ENCODE results near the gene NUBP2. TPM values are rescaled to one million over a fixed set of nuclear protein-coding genes. Genes with fewer than 3 reads are reported as not detected.

Gene NUBP2
- total RNA-seq, 6 donors from 2014 or later: 53.2 to 85.6 (median 60.5) TPM

- no peaks in the 10 kb centered on the region for H3K9me3 ChIP-seq
- H3K4me3 ChIP-seq: no peak overlapping the region
- peak in 1 of 2 donors; percentile 78 for DNase-seq
- 85 to 95% methylated on average over 12 to 14 of the region's 24 CpGs for WGBS, 2 donors
- H3K36me3 ChIP-seq: peaks cover 27 to 90% (median 83%) of the 10 kb centered on the region in 4 donors
- TF ChIP-seq POLR2AphosphoS5 (IDR thresholded peaks at IDR 0.05) (no peak), POLR2A (IDR thresholded peaks at IDR 0.05) (no peak), CTCF (IDR thresholded peaks at IDR 0.05) (no peak), EP300 (IDR thresholded peaks at IDR 0.05) (no peak)
- H3K27me3 ChIP-seq: no peaks in the 10 kb centered on the region
- ATAC-seq (ENCODE audit: low FRiP score in 2 of 2): no peak
- H3K27ac ChIP-seq: no peak overlapping the region
- no peaks in the 10 kb centered on the region for H3K4me1 ChIP-seq
Measured at GRCh38 chr16:1762879-1763520, 19.8 kb upstream of the NUBP2 start.

- H3K9me3 ChIP-seq: no peaks in the 10 kb centered on the region
- no peak for TF ChIP-seq POLR2AphosphoS5 (IDR thresholded peaks at IDR 0.05)
- peak in 2 of 6 experiments; percentile 16 to 19 for TF ChIP-seq CTCF (IDR thresholded peaks at IDR 0.05)
- no peak for TF ChIP-seq EP300 (IDR thresholded peaks at IDR 0.05)
- no peak for TF ChIP-seq POLR2A (IDR thresholded peaks at IDR 0.05)
- peaks cover 0 to 1% (median 0%) of the 10 kb centered on the region in 4 donors for H3K4me1 ChIP-seq
- DNase-seq (peak in 1 of 2 donors; percentile 81), ATAC-seq (ENCODE audit: low FRiP score in 2 of 2) (no peak)
- H3K27me3 ChIP-seq: no peaks in the 10 kb centered on the region
- H3K27ac ChIP-seq: no peak overlapping the region
- WGBS, 2 donors: 80 to 85% methylated on average over 48 to 68 of the region's 81 CpGs
- no peak overlapping the region for H3K4me3 ChIP-seq
- H3K36me3 ChIP-seq: peaks cover 27 to 92% (median 84%) of the 10 kb centered on the region in 4 donors
Measured at GRCh38 chr16:1763521-1764511, 18.9 kb upstream of the NUBP2 start.

- ATAC-seq (ENCODE audit: low FRiP score in 2 of 2): no peak
- Histone ChIP-seq H3K36me3 (peaks cover 27 to 98% (median 83%) of the 10 kb centered on the region in 4 donors), H3K4me3 (no peak overlapping the region), H3K4me1 (peaks cover 2 to 10% (median 3%) of the 10 kb centered on the region in 4 donors), H3K9me3 (no peaks in the 10 kb centered on the region), H3K27me3 (no peaks in the 10 kb centered on the region), H3K27ac (no peak overlapping the region)
- TF ChIP-seq CTCF (IDR thresholded peaks at IDR 0.05): no peak
- TF ChIP-seq POLR2A (IDR thresholded peaks at IDR 0.05): no peak
- no peak for TF ChIP-seq POLR2AphosphoS5 (IDR thresholded peaks at IDR 0.05)
- TF ChIP-seq EP300 (IDR thresholded peaks at IDR 0.05): no peak
- 96 to 100% methylated on average over 7 to 20 of the region's 21 CpGs for WGBS, 2 donors
- peak in 1 of 2 donors; percentile 78 for DNase-seq
Measured at GRCh38 chr16:1764971-1765370, 17.8 kb upstream of the NUBP2 start.

- TF ChIP-seq CTCF (IDR thresholded peaks at IDR 0.05) (no peak), POLR2AphosphoS5 (IDR thresholded peaks at IDR 0.05) (no peak), POLR2A (IDR thresholded peaks at IDR 0.05) (no peak), EP300 (IDR thresholded peaks at IDR 0.05) (no peak)
- H3K27me3 ChIP-seq: no peaks in the 10 kb centered on the region
- ATAC-seq (ENCODE audit: low FRiP score in 2 of 2): no peak
- H3K4me3 ChIP-seq: no peak overlapping the region
- peak in 1 of 2 donors; percentile 80 for DNase-seq
- H3K4me1 ChIP-seq: peaks cover 9 to 18% (median 11%) of the 10 kb centered on the region in 4 donors
- WGBS, 2 donors: 95 to 98% methylated on average over 3 to 21 of the region's 22 CpGs
- no peaks in the 10 kb centered on the region for H3K9me3 ChIP-seq
- H3K36me3 ChIP-seq: peaks cover 26 to 89% (median 76%) of the 10 kb centered on the region in 4 donors
- H3K27ac ChIP-seq: no peak overlapping the region
Measured at GRCh38 chr16:1765826-1766225, 16.9 kb upstream of the NUBP2 start.
